Measurements from ENCODE around the gene BEND2.

Gene BEND2

GRCh38 chrX:18149454-18149853 lies 71.2 kb downstream of the BEND2 start (continued):
- TF ChIP-seq BACH2 (CRISPR knock-in tag; IDR thresholded peaks at IDR 0.05; ENCODE audit: borderline replicate concordance) (no peak), ARNTL (CRISPR knock-in tag; IDR thresholded peaks at IDR 0.05; ENCODE audit: borderline replicate concordance, low read depth) (no peak), ZFP3 (CRISPR knock-in tag; IDR thresholded peaks at IDR 0.05) (no peak)

- ATAC-seq, result no peak
- TF ChIP-seq ZNF565 (CRISPR knock-in tag; conservative IDR thresholded peaks at IDR 0.05; ENCODE audit: low read depth) (no peak), SNAI2 (CRISPR knock-in tag; IDR thresholded peaks at IDR 0.05) (no peak), OSR1 (CRISPR knock-in tag; IDR thresholded peaks at IDR 0.05) (no peak), ZFP3 (CRISPR knock-in tag; IDR thresholded peaks at IDR 0.05) (no peak), PPARA (CRISPR knock-in tag; IDR thresholded peaks at IDR 0.05; ENCODE audit: borderline replicate concordance) (no peak), TCF4 (CRISPR knock-in tag; IDR thresholded peaks at IDR 0.05; ENCODE audit: borderline replicate concordance) (no peak), BACH2 (CRISPR knock-in tag; IDR thresholded peaks at IDR 0.05; ENCODE audit: borderline replicate concordance) (no peak), CSDC2 (CRISPR knock-in tag; IDR thresholded peaks at IDR 0.05) (no peak), RARB (CRISPR knock-in tag; IDR thresholded peaks at IDR 0.05) (no peak), POU6F1 (CRISPR knock-in tag; IDR thresholded peaks at IDR 0.05; ENCODE audit: borderline replicate concordance, low read depth) (no peak), GLIS3 (CRISPR knock-in tag; IDR thresholded peaks at IDR 0.05) (no peak), ZNF70 (CRISPR knock-in tag; IDR thresholded peaks at IDR 0.05) (no peak), ZFP30 (CRISPR knock-in tag; IDR thresholded peaks at IDR 0.05) (no peak), ZC3H10 (CRISPR knock-in tag; IDR thresholded peaks at IDR 0.05) (no peak), CSRNP3 (CRISPR knock-in tag; IDR thresholded peaks at IDR 0.05) (no peak), ISL1 (CRISPR knock-in tag; IDR thresholded peaks at IDR 0.05) (no peak)
Observed at GRCh38 chrX:18146954-18147353, 73.7 kb downstream of the BEND2 start.

GRCh38 chrX:18146009-18146408 lies 74.7 kb downstream of the BEND2 start:
- no peak for TF ChIP-seq OSR1 (CRISPR knock-in tag; IDR thresholded peaks at IDR 0.05)
- TF ChIP-seq ZNF565 (CRISPR knock-in tag; conservative IDR thresholded peaks at IDR 0.05; ENCODE audit: low read depth), result no peak
- TF ChIP-seq TSHZ2 (CRISPR knock-in tag; IDR thresholded peaks at IDR 0.05), result no peak
- no peak for TF ChIP-seq PATZ1 (CRISPR knock-in tag; IDR thresholded peaks at IDR 0.05; ENCODE audit: borderline replicate concordance)
- no peak for TF ChIP-seq CSRNP3 (CRISPR knock-in tag; IDR thresholded peaks at IDR 0.05)
- TF ChIP-seq ZFP3 (CRISPR knock-in tag; IDR thresholded peaks at IDR 0.05), result no peak
- no peak for TF ChIP-seq BACH2 (CRISPR knock-in tag; IDR thresholded peaks at IDR 0.05; ENCODE audit: borderline replicate concordance)
- TF ChIP-seq ARNTL (CRISPR knock-in tag; IDR thresholded peaks at IDR 0.05; ENCODE audit: borderline replicate concordance, low read depth), result no peak
- TF ChIP-seq ZFP30 (CRISPR knock-in tag; IDR thresholded peaks at IDR 0.05), result no peak
- TF ChIP-seq RARB (CRISPR knock-in tag; IDR thresholded peaks at IDR 0.05), result no peak
- TF ChIP-seq ZNF70 (CRISPR knock-in tag; IDR thresholded peaks at IDR 0.05), result no peak
- no peak for TF ChIP-seq ZC3H10 (CRISPR knock-in tag; IDR thresholded peaks at IDR 0.05)
- TF ChIP-seq ESRRG (CRISPR knock-in tag; IDR thresholded peaks at IDR 0.05), result no peak
- TF ChIP-seq ISL1 (CRISPR knock-in tag; IDR thresholded peaks at IDR 0.05), result no peak
- no peak for TF ChIP-seq ZNF8 (CRISPR knock-in tag; IDR thresholded peaks at IDR 0.05)
- TF ChIP-seq PPARA (CRISPR knock-in tag; IDR thresholded peaks at IDR 0.05; ENCODE audit: borderline replicate concordance), result no peak
- no peak for TF ChIP-seq SNAI2 (CRISPR knock-in tag; IDR thresholded peaks at IDR 0.05)
- TF ChIP-seq CREB5 (CRISPR knock-in tag; IDR thresholded peaks at IDR 0.05; ENCODE audit: low read depth), result no peak
- no peak for ATAC-seq
